Esophagus muscularis mucosa (tissue), 4 donors: ENCODE results near the gene RNF130.

Experiments used
- EP300 ChIP-seq: sonication (generic); formaldehyde crosslinking; IDR thresholded peaks from one replicate; pipeline ENCODE4 v1.6.1; 2017; ENCODE audit warnings: antibody characterized with exemption
- POLR2A ChIP-seq: fragments of 450-650 bp; IDR thresholded peaks from one replicate; pipeline ENCODE4 v1.6.1; 2017; ENCODE audit warnings: antibody characterized with exemption, moderate library complexity, mild to moderate bottlenecking, low read depth
- POLR2AphosphoS5 ChIP-seq, 2 donors: sonication (generic); formaldehyde crosslinking; IDR thresholded peaks; one replicate each; pipeline ENCODE4 v1.6.1; 2017; ENCODE audit warnings: antibody characterized with exemption in 2 of 2
- TF ChIP-seq, protein P1 (sequence below), 3 experiments: fragments of 200-600 bp in 2 of 3; fragments of 450-650 bp in 1 of 3; sonication (generic) in 2 of 3; IDR thresholded peaks; one replicate each; pipeline ENCODE4 v1.5.1; 2017 to 2019; ENCODE audit warnings: antibody characterized with exemption in 3 of 3, mild to moderate bottlenecking in 2 of 3, moderate library complexity in 1 of 3

DNA sequence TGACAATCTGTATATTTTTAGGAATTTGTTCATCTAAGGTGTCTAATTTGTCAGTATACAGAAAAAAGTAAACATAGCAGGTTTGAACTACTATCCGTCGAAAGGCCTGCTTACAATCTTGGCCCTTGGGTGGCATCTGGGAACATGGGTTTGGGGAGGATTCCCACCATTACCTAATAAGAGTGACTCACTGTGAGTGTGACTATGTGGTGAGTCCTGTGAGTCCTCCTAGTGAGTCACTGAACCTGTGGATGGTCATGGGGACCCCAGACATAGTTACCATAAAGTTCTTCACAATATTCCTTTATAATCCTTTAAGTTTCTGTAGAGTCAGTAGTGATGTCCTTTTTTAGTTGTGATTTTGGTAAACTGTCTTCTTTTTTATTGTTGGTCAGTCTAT is 37.0 kb downstream of the RNF130 start:
- TF ChIP-seq POLR2AphosphoS5 (IDR thresholded peaks at IDR 0.05) = no peak
- TF ChIP-seq, protein P1, sequence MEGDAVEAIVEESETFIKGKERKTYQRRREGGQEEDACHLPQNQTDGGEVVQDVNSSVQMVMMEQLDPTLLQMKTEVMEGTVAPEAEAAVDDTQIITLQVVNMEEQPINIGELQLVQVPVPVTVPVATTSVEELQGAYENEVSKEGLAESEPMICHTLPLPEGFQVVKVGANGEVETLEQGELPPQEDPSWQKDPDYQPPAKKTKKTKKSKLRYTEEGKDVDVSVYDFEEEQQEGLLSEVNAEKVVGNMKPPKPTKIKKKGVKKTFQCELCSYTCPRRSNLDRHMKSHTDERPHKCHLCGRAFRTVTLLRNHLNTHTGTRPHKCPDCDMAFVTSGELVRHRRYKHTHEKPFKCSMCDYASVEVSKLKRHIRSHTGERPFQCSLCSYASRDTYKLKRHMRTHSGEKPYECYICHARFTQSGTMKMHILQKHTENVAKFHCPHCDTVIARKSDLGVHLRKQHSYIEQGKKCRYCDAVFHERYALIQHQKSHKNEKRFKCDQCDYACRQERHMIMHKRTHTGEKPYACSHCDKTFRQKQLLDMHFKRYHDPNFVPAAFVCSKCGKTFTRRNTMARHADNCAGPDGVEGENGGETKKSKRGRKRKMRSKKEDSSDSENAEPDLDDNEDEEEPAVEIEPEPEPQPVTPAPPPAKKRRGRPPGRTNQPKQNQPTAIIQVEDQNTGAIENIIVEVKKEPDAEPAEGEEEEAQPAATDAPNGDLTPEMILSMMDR (IDR thresholded peaks at IDR 0.05) = no peak
- TF ChIP-seq POLR2A = no peak
- no peak for TF ChIP-seq EP300
